ENCODE measurements around the gene EPHB4.
"Not testable (repeated sequence)": the region's sequence is repeated elsewhere in the genome, so short reads cannot be mapped to it uniquely, and the experiment has no call there.

The EPHB4 gene

DNA sequence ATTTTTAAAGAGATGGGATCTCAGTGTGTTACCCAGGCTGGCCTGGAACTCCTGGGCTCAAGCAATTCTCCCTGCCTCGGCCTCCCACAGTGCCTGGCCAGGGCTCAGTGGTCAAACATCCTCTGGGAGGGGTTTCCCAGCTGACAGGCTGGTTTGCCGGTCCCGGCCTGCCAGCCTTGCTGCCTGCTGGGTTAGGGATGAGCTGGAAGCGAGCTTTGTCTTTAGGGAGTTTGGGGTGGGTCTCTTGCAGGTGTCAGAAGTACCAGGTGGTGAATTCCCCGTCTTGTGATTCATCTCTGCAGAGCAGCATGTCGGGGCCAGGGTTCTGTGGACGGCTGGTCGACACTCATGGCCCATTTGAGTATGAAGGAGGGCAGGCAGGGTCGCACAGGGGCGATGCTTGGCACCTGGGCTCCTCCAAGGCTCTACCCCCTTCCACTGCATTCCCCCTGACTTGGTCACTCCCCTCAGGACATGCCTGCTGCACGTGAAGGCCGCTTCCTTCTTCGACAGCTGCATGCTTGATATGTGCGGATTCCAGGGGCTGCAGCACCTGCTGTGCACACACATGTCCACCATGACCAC, 63.7 kb downstream of the EPHB4 start:
- no peak for DNase-seq (ENCODE audit: low read depth)
- H3K4me3 ChIP-seq (ENCODE audit: low read depth, low read length): no peak overlapping the region
- TF ChIP-seq CTCF (IDR thresholded peaks at IDR 0.05; ENCODE audit: low read depth, low read length) (no peak), POLR2A (IDR thresholded peaks at IDR 0.05; ENCODE audit: extremely low read depth, insufficient read length) (no peak), MAX (IDR thresholded peaks at IDR 0.05; ENCODE audit: low read depth, low read length) (no peak), MYC (IDR thresholded peaks at IDR 0.05; ENCODE audit: low read depth, low read length) (no peak)

GRCh38 chr7:100762841-100763240, 64.5 kb downstream of the EPHB4 start:
- not testable (repeated sequence) for H3K4me3 ChIP-seq (ENCODE audit: low read depth, low read length)
- peak; percentile 51 for DNase-seq (ENCODE audit: low read depth)

DNA sequence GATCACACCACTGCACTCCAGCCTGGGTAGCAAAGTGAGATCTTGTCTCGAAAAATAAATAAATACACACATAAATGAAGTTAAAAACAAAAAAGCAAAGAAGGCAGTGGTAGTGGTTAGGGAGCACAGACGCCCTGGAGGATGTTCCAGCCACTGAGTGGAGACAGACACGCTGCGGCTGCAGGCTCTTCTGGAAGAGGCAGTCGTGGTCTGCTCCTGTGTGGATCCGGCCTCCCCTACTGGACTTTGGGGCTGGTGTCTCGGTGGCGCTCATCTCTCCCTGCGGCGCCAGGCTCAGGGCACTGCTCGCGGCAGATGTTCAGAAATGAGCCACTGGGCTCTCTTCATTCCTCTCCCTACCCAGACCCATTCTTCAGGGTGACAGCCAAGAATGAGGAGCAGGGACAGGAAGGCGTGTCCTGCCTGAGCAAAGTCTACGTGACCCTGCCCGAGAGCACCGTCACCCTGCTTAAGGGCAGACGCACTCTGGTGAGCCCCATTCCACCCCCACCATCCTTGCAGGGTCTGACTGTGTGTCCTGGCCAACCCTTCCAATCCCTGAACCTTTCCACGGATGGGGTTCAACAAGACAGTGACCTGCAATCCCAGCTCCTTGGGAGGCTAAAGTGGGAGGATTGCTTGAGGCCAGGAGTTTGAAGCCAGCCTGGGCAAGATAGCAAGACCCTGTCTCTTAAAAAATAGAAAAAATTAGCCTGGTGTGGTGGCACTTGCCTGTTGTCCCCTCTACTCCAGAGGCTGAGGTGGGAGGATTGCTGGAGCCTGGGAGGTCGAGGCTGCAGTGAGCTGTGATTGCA, 67.8 kb downstream of the EPHB4 start:
- no peak overlapping the region for H3K4me3 ChIP-seq (ENCODE audit: low read depth, low read length)
- TF ChIP-seq POLR2A (IDR thresholded peaks at IDR 0.05; ENCODE audit: extremely low read depth, insufficient read length): no peak
- no peak for TF ChIP-seq MAX (IDR thresholded peaks at IDR 0.05; ENCODE audit: low read depth, low read length)
- no peak for TF ChIP-seq CTCF (IDR thresholded peaks at IDR 0.05; ENCODE audit: low read depth, low read length)
- TF ChIP-seq MYC (IDR thresholded peaks at IDR 0.05; ENCODE audit: low read depth, low read length): no peak
- DNase-seq (ENCODE audit: low read depth): no peak

DNA sequence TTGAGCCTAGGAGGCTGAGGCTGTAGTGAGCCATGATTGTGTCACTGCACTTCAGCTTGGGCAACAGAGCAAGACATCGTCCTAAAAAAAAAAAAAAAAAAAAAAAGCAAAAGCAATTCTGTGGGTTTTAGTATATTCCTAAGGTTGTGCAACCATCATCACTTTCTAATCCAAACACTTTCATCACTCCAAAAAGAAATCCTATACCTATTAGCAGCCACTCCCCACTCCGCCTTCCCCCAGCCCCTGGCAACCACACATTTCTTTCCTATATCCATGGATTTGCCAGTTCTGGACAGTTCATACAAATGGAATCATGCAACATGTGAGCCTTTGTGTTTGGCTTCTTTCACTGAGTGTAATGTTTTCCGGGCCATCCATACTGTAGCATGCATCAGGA, 73.6 kb downstream of the EPHB4 start:
- no peak for TF ChIP-seq MAX (IDR thresholded peaks at IDR 0.05; ENCODE audit: low read depth, low read length)
- no peak for TF ChIP-seq MYC (IDR thresholded peaks at IDR 0.05; ENCODE audit: low read depth, low read length)
- TF ChIP-seq POLR2A (IDR thresholded peaks at IDR 0.05; ENCODE audit: extremely low read depth, insufficient read length): no peak
- TF ChIP-seq CTCF (IDR thresholded peaks at IDR 0.05; ENCODE audit: low read depth, low read length): no peak
- DNase-seq (ENCODE audit: low read depth): no peak
- no peak overlapping the region for H3K4me3 ChIP-seq (ENCODE audit: low read depth, low read length)

DNA sequence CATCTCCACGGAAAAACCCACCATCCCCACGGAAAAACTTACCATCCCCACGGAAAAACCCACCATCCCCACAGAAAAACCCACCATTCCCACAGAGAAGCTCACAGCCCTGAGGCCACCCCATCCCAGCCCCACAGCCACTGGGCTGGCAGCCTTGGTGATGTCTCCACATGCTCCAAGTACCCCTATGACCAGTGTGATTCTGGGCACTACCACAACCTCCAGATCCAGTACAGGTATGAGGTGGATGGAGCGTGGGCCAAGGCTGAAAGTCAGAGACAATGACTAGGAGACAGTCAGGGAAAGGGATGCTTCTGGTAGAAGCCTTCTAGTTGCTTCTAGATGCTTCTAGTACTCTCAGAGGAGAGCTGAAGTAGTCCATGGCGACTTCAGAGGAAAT, 74.3 kb downstream of the EPHB4 start:
- no peak for TF ChIP-seq POLR2A (IDR thresholded peaks at IDR 0.05; ENCODE audit: extremely low read depth, insufficient read length)
- TF ChIP-seq MAX (IDR thresholded peaks at IDR 0.05; ENCODE audit: low read depth, low read length): no peak
- TF ChIP-seq MYC (IDR thresholded peaks at IDR 0.05; ENCODE audit: low read depth, low read length): no peak
- no peak for TF ChIP-seq CTCF (IDR thresholded peaks at IDR 0.05; ENCODE audit: low read depth, low read length)
- DNase-seq (ENCODE audit: low read depth): no peak
- no peak overlapping the region for H3K4me3 ChIP-seq (ENCODE audit: low read depth, low read length)
